SH-SY5Y (cell line): Measurements from ENCODE around the gene E2F1.

Experiments
- GATA2 ChIP-seq: IDR thresholded peaks from 2 replicates; pipeline ENCODE4 v1.6.1; 2011; ENCODE audit warnings: mild to moderate bottlenecking, low read depth, low read length
- GATA3 ChIP-seq: IDR thresholded peaks from 2 replicates; pipeline ENCODE4 v1.6.1; 2011; ENCODE audit warnings: low read depth, mild to moderate bottlenecking, low read length, moderate library complexity

- no peak for TF ChIP-seq GATA2
- TF ChIP-seq GATA3, result no peak
Observed at GRCh38 chr20:33707668-33708067, 21.5 kb upstream of the E2F1 start.
